GM18511 (cell line): Measurements from ENCODE around the gene SPDYE3.
"Not testable (repeated sequence)": the region's sequence is repeated elsewhere in the genome, so short reads cannot be mapped to it uniquely, and the experiment has no call there.

Source experiments
- ATAC-seq: cut with Tn5 transposase; IDR thresholded peaks from one replicate; pipeline ENCODE4 v1.9.1; 2021; ENCODE audit warnings: mild to moderate bottlenecking, moderate library complexity; ENCODE audit not compliant: unreplicated experiment

The SPDYE3 gene

DNA sequence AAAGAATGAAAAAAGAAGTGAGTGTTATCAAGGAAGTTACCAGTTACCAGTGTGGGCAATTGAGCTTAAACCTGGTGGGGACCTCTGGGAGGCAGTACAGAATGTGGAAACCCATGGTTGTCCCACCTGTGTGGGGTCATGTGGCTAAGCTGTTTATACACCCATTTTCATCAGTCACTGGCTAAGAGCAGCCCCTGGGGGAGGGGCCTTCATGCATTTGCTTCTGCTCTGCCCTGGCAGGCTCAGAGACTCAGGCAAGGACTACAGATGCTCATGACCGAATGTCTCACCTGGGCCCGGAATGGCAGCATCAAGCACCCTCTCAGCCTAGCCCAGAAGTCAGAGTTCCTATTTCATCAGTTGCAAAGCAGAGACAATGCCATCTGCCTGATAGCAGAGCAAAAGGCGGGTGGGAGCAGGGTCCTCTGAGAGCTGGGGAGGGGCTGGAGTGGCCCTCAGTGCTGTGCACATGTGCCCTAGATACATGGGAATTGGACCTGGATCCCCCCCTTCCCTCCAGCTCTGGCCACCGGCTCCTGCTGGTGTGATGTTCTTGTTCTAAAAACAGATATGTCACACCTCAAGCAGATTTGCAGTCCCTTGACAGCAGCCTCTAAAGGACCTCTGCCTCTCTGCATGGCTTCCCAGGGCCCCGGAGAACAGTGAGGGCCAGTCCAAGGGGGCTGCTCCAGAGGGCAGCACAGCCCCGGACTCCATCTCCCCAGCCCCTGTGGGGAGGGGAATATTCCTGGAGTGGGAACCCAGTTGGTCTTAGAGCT is 20.1 kb upstream of the SPDYE3 start:
- ATAC-seq, result not testable (repeated sequence)

DNA sequence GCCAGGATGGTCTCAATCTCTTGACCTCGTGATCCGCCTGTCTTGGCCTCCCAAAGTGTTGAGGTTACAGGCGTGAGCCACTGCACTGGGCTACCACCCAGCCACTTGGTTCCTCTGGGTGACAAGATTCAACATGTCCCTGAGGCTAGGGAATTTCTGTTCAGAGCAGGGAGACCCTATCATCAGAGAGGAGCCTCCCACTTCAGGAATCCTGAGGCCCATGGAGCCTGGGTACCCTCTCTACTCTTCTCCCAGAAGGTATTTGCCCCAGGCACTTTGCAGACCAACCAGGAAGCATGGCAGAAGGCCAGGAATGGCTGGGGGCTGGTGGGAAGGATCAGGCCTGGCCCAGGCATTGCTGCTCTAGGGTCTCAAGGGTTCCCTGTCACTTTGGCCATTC is 19.2 kb upstream of the SPDYE3 start:
- ATAC-seq, result not testable (repeated sequence)

DNA sequence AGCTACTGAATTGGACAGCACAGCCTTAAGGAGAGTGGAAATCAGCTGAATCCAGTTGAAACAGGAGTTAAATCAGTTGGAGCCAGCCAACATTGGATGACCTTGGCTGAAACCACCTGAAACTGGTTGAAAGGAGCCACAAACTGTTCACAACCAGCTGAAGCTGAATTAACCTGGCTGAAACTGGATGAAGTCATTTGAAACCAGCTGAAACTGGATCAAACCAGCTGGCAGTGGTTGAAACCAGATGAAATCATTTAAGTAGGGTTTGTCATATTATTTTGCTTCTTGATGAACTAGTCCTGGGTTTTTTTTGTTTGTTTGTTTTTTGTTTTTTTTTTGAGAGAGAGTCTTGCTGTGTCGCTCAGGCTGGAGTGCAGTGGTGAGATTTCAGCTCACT is 15.3 kb upstream of the SPDYE3 start:
- not testable (repeated sequence) for ATAC-seq

DNA sequence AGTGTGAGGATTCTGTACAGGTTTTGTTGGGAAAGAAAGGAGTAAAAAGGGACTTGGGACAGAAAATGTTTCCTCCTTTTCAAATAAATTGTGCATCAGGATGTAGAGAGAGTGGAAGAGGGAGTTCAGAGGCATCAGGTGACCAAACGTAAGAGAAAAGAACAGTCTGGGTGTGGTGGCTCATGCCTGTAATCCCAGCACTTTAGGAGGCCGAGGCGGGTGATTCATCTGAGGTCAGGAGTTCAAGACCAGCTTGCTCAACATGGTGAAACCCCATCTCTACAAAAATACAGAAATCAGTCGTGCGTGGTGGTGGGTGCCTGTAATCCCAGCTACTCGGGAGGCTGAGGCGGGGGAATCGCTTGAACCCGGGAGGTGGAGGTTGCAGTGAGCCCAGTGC is 12.2 kb upstream of the SPDYE3 start:
- not testable (repeated sequence) for ATAC-seq

DNA sequence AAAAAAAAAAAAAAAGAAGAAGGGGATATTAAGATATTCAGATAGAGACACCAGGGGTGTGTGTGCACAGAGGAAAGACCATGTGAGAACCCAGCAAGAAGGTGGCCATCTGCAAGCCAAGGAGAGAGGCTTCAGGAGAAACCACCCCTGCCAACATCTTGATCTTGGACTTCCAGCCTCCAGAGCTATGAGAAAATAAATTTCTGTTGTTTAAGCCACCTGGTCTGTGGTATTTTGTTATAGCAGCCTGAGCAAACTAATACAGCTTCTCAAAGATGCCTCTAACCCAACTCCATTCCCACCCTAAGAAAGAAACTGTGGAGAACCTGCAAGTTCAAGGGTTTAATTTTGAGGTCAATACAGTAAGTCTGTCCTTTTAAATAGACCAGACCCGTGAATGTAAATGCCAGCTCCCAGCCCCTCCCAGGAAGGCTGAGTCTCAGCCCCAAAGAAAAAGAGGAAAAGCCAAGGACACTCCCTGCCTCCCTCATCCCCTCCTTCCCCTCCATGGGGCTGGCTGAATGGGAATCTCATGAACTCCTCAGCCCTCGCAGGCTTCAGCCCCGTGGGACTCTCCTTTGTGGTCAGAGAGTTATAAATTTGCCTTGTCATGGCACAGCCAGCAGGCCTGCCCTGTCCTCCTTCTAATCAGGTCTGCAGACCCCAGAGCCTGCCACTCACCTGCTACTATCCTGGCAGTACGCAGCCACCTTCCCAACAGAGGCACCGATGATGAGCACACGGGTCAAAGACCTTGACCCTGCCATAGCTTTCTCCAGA is 9.5 kb upstream of the SPDYE3 start:
- not testable (repeated sequence) for ATAC-seq

DNA sequence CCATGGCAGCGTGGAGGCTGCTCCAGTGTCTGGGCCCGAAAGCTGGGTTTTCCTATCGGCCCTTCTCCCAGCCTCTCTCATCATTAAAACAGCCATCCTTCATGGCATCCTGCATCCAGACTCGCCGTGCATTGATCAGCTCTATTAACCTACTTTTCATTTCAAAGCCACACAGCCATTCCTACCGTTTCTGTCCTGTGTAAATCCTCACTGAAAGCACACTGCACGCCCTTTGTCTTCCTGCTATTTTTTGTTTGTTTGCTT is 8.9 kb upstream of the SPDYE3 start:
- ATAC-seq, result not testable (repeated sequence)

DNA sequence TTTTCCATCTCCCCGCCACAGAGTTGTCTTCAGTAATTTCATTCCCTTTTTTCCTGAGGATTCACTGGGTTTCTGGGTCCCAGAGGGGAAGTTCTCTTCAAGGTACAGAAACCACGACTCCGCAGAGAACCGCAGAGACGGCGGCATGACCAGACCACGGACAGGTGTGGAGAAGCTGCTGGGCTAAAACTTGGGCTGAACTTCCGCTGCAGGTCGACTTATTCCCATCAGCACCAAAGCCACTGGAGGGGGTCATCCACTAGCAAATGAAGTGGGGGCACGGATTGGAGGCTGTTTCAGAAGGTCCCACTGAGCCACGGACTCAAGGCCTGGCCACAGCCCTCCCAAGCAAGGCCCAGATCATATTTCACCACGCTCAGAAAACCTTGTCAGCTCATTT is 3.0 kb upstream of the SPDYE3 start:
- ATAC-seq, result not testable (repeated sequence)

DNA sequence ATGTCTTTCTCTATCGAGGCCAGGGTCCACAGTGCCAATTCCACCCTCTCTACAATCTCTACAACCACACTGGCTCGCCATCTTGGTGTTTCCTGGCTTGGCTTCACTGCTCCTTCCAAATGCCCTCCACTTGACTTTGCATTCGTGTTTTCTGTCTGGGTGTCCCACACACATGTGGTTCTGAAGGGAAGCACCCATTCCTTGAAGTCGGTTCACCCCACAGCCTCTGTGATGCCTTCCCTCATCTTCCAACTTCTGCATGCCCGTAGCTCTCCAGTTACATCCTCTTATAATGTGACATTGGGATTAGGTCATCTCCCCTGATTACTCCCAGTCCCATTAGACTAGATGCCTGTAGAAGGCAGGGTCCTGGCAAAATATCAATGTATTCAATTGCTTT is 10.8 kb downstream of the SPDYE3 start:
- ATAC-seq, result not testable (repeated sequence)

DNA sequence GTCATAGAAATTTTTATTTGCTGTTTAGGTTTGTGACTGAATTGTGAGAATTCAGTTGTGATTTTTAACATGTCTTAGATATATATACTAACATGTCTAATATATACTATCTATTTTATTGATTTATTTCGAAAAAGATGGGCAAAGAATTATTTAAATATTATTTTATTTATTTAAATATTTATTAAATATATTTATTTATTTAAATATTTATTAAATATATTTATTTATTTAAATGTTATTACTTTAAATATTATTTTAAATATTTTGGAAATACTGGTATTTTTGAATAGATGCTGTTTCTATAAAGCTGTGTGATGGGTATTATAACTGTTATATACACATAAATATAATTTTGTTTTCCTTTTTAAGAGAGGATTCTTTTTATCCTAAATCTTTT is 14.1 kb downstream of the SPDYE3 start:
- ATAC-seq, result not testable (repeated sequence)

DNA sequence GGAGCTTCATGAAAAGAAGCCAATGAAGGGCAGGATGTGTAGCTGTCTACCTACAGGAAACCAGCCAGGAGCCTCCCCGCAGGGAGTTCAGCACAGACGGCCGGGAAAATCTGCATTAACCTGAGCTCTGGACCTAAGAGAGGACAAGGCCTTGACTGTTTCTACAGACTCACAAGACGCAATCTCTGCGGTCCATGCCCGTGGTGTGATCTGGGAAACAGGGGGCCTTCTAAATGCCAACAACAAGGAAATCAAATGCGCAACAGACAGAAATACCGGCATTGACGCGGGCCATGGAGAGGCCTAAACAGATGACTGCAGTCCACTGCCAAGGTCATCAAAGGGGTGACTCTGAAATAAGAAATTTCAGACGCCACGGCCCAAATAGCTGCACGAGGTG is 16.7 kb downstream of the SPDYE3 start:
- ATAC-seq, result not testable (repeated sequence)

DNA sequence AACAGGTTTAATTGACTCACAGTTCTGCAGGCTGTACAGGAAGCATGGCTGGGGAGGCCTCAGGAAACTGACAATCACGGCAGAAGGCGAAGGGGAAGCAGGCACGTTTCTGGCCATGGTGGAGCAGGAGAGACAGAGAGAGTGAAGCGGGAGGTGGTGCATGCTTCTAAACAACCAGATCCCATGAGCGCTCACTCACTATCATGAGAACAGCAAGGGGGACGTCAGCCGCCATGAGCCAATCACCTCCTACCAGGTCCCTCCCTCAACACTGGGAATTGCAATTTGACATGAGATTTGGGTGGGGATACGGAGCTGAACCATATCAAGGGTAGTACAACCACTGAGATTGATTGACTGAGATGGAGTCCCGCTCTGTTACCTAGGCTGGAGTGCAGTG is 18.2 kb downstream of the SPDYE3 start:
- not testable (repeated sequence) for ATAC-seq

DNA sequence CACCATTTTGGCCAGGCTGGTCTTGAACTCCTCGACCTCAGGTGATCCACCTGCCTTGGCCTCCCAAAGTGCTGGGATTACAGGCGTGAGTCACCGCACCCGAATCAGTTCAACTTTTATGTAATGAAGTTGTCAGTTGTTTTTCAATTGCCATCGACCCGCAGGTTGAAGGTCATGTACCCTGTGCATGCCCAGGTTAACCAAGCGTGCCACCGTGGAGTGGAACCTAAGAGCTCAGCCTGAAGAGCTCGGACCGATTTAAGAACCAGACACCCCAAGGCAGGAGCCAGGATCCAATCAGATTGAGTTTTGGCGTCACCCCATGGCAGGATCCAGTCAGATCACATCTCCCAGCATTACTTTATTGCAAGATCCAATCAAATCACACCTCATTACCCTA is 19.4 kb downstream of the SPDYE3 start:
- not testable (repeated sequence) for ATAC-seq

DNA sequence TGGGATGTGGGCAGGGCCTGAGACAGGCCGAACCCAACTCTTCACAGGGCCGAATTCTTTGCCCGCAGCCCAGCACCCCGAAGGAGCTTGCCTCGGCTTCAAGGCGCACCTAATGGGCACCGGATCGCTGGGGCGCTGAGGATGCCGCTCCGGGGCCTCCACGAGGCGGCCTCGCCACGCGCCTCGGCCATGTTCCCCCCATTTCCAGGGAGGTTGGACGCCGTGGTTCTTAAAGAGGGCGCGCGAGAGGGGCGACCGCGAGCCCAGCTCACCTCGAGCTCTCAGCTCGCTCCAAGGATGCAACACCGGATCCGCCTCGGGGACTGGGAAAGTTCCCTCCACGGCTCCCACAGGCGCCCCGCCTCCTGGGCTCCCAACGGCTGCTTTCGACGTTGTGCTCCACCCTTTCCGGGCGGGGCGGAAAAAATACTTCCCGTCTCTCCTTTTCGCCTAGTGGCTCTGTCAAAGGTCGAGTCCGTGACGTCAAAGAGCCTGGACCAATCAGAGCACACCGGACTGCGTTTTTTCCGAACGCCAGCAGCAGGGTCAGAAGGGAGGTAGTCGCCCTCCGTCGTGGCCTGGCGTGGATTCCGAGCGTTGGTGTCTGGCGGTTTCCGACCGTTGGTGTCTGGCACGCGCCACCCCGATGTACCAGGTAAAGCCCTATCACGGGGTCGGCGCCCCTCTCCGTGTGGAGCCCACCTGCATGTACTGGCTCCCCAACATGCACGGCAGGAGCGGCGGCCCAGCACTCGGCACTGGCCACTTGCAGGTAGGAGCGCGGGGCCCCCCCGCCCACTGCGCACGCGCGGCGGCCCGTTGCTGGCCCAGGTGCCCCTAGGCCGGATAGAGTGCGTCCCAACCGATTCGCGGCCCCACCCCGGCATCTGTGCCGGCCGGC is 28.3 kb downstream of the SPDYE3 start:
- ATAC-seq, result peak; percentile 96

DNA sequence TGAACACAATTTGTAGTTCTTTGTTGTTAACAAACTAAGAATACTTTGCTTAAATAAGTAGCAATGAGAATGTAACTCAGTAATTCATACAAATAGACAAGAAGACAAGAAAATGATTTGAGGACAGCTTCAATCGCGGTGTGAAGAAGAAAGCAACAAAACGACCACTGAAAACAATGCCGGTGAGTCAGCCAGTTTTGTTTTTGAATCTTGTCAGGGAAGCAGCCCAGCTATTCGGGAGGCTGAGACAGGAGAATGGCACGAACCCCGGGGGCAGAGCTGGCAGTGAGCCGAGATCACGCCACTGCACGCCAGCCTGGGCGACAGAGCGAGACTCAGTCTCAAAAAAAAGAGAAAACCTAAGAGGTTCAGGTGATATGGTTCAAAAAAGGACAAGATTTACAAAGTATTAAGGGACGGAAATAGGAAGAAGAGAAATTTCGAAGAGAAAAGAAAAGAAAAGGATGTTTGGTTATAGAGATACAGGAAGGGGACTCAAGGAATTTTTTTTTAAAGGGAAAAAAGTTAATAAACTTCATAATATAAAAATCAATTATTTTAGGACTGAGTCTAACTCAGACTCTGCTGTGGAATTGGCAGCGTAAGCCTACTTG is 30.7 kb downstream of the SPDYE3 start:
- ATAC-seq, result not testable (repeated sequence)

DNA sequence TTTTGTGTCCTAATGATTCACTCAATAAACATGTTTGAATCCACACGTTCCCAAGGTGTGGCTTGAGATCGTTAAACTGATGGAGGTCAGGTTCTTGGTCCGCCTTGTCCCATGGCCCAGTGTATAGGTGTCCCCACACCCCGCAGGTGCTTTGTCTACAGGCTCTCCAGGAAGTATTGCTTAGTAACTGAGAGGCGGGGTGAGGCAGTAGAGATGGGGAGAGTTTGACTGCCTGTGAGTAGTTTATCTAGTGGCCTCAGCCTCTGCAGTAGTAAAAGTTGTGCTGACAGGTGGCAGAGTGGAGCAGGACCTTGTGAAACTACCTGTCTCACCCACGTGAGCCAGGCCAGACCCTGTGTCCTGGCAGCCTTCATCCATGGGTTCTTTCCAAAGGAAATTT is 33.8 kb downstream of the SPDYE3 start:
- ATAC-seq, result not testable (repeated sequence)

DNA sequence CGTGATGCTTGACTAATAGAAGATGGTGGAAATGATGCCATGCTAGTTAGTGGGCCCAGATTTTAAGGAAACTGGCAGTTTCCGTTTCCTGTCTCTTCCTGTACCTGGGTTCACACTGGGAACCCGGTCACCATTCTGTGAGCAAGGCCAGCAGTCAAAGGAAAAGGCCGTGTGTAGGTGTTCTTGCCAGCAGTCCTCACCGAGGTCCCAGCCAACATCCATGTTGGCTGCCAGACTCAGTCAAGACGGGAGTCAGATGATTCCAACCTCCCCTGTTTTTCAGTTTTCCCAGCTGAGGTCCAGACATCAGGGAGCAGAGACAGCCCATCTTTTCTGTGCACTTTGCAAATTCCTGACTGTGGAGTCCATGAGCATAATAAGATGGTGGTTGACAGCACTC is 35.3 kb downstream of the SPDYE3 start:
- ATAC-seq, result no peak

DNA sequence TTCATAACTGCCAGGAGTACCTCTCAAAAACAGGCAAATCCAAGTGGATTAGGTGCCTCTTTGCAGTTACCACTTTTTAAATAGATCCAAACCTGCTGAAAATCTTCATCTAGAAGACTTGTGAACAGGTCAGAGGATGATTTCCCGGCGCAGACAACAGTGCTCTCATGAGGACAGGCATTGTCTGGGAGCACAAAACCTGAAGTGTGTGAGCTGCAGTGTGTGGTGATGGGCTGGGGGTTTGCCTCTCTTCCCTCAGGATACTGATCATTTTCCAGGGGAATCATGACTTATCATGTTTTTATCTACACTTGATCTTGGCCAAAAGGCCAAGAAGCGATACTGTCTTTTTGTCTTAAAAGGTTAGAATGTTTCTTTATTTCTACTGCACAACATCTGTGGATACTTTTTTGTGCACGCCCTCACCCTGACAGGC is 36.6 kb downstream of the SPDYE3 start:
- ATAC-seq, result not testable (repeated sequence)

DNA sequence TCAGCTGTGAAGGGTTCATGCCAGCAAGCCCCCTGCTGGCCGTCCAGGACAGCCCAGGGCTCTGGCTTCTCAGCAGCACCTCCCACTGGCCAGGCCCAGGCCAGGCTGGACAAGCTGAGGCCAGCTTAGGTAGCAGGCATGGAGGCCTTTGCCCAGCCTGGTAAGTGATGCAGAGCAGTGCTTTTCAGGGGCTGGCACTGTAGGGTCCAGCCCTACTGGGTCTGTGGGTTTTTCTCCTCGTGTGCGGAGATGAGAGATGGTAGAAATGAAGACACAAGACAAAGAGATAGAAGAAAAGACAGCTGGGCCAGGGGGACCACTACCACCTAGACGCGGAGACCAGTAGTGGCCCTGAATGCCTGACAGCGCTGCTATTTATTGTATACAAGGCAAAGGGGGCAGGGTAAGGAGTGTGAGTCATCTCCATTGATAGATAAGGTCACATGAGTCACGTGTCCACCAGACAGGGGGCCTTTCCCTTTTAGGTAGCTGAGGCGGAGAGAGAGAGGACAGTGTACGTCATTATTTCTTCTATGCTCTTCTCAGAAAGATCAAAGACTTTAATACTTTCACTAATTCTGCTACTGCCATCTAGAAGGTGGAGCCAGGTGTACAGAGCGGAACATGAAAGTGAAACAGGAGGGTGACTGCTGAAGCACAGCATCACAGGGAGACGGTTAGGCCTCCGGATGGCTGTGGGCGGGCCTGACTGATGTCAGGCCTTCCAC is 37.2 kb downstream of the SPDYE3 start:
- peak; percentile 90 for ATAC-seq

DNA sequence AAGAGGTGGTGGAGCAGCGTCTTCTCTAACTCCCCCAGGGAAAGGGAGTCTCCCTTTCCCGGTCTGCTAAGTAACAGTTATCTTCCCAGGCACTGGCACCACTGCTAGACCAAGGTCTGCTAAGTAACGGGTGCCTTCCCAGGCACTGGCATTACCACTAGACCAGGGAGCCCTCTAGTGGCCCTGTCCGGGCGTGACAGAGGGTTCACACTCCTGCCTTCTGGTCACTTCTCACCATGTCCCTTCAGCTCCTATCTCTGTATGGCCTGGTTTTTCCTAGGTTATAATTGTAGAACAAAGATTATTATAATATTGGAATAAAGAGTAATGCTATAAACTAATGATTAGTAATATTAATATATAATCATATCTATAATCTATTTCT is 37.8 kb downstream of the SPDYE3 start:
- peak; percentile 50 for ATAC-seq

DNA sequence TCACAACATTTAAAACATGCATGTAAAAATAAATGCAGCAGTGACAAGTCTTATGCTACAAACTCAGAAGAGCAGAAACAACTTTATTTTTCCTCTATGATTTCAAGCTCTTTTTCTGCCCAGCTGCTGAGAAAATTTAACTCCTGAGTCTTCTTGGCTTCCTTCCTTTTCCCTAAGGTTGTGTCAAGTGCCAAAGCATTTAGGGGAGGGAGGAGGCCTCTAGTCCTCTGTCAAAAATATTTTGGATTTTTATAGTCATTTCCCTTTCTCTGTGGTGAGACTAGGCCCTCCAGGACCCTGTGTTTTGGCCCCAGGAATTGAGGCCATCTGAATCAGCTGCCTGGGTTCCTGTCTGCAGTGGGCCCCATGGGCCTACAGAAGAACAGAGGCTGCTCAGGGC is 39.4 kb downstream of the SPDYE3 start:
- no peak for ATAC-seq
